NB4 (cell line): ENCODE data around the gene GALNT13.

ENCODE experiments used
- DNase-seq: peaks from one replicate; pipeline ENCODE4 v3.0.0; 2010; ENCODE audit warnings: low read depth
- H3K4me3 ChIP-seq: one replicate; pipeline ENCODE4 v1.5.1; 2011; ENCODE audit warnings: mild to moderate bottlenecking, low read depth, low read length, moderate library complexity
- CTCF ChIP-seq: IDR thresholded peaks from one replicate; pipeline ENCODE4 v1.5.1; 2012; ENCODE audit warnings: low read depth, low read length
- MAX ChIP-seq: IDR thresholded peaks from 2 replicates; pipeline ENCODE4 v1.6.1; 2011; ENCODE audit warnings: low read depth, low read length
- MYC ChIP-seq: IDR thresholded peaks from 2 replicates; pipeline ENCODE4 v1.6.1; 2011; ENCODE audit warnings: low read depth, low read length
- POLR2A ChIP-seq: IDR thresholded peaks from 2 replicates; pipeline ENCODE4 v1.6.1; 2011; ENCODE audit warnings: mild to moderate bottlenecking; ENCODE audit not compliant: insufficient read length; ENCODE audit errors: extremely low read depth

GALNT13 gene

GRCh38 chr2:154497019-154497418 is 625.3 kb downstream of the GALNT13 start:
- TF ChIP-seq POLR2A (no peak), CTCF (no peak), MAX (no peak), MYC (no peak)
- H3K4me3 ChIP-seq = no peak overlapping the region
- DNase-seq = no peak
